Loucy (cell line): ENCODE results near the gene PRPF38B.

Experiments
- EZH2phosphoT487 ChIP-seq: fragments of 200-600 bp; IDR thresholded peaks from 2 replicates; pipeline ENCODE4 v1.6.1; 2018; ENCODE audit warnings: antibody characterized with exemption, mild to moderate bottlenecking, moderate library complexity, borderline replicate concordance
- TF ChIP-seq, protein P1 (sequence below): fragments of 200-600 bp; sonication (generic); conservative IDR thresholded peaks from 2 replicates; pipeline ENCODE4 v1.5.1; 2014; ENCODE audit warnings: mild to moderate bottlenecking, antibody characterized with exemption, low read length

DNA sequence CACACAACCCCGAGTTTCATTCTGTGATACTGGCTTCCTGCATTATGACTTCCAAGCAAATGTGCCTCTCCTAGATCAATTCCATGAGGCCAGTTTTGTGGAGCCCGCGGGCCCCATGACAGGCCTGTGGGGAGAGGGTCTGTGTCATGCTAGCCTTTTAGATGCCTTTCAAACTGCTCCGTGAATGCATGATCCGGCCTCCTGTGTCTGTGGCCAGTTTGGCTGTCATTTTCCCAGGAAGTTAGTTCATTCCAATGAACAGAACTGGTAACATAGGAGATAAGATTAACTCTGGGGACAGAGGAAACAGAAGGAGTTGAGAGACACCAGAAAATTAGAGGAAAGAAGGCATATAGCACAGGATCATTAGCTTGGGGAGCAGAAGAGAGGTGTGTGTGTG, 23.8 kb downstream of the PRPF38B start:
- TF ChIP-seq, protein P1, sequence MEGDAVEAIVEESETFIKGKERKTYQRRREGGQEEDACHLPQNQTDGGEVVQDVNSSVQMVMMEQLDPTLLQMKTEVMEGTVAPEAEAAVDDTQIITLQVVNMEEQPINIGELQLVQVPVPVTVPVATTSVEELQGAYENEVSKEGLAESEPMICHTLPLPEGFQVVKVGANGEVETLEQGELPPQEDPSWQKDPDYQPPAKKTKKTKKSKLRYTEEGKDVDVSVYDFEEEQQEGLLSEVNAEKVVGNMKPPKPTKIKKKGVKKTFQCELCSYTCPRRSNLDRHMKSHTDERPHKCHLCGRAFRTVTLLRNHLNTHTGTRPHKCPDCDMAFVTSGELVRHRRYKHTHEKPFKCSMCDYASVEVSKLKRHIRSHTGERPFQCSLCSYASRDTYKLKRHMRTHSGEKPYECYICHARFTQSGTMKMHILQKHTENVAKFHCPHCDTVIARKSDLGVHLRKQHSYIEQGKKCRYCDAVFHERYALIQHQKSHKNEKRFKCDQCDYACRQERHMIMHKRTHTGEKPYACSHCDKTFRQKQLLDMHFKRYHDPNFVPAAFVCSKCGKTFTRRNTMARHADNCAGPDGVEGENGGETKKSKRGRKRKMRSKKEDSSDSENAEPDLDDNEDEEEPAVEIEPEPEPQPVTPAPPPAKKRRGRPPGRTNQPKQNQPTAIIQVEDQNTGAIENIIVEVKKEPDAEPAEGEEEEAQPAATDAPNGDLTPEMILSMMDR = no peak
- no peak for TF ChIP-seq EZH2phosphoT487
